Measurements from ENCODE around the gene LIX1L.
A peak's percentile ranks its signal among the peaks of the same experiment; 100 is the strongest.
"Not testable (repeated sequence)": the region's sequence is repeated elsewhere in the genome, so short reads cannot be mapped to it uniquely, and the experiment has no call there.

Gene LIX1L

GRCh38 chr1:145936247-145936646, 21.6 kb downstream of the LIX1L start:
- DNase-seq (ENCODE audit: low read depth, low spot score) = no peak

- DNase-seq (ENCODE audit: low read depth, low spot score) = no peak
Observed at GRCh38 chr1:145935708-145936107, 22.1 kb downstream of the LIX1L start.

- not testable (repeated sequence) for DNase-seq (ENCODE audit: low read depth, low spot score)
Observed at GRCh38 chr1:145932522-145933009, 25.3 kb downstream of the LIX1L start.

DNA sequence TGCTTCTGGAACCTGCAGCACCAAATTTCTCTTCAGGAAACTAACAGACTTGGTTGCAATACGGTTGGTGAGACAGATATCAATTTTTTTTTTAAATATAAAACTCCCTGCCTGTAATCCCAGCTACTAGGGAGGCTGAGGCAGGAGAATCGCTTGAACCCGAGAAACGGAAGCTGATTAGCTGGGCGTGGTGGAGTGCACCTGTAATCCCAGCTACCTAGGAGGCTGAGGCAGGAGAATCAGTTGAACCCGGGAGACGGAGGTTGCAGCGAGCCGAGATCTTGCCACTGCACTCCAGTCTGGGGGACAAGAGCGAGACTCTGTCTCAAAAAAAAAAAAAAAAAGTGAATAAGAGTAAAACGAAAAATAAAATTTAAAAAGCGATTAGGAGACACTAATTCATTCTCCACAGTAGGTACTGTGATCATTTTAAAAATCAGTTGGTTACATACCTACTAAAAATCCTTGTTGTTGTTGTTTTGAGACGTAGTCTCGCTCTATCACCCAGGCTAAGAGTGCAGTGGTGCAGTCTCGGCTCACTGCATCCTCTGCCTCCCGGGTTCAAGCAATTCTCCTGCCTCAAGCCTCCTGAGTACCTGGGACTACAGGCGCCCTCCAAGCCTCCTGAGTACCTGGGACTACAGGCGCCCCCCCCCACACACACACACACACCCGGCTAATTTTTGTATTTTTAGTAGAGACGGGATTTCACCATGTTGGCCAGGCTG, 29.7 kb downstream of the LIX1L start:
- DNase-seq (ENCODE audit: low read depth, low spot score) = no peak

- DNase-seq (ENCODE audit: low read depth, low spot score) = peak; percentile 98
Observed at GRCh38 chr1:145927063-145927886, 30.5 kb downstream of the LIX1L start, which contains the start of gene RBM8A. Gene RBM8A, minus strand, starts transcription at chr1:145927484. Its CDS starts 58 bp downstream, at chr1:145927426.

DNA sequence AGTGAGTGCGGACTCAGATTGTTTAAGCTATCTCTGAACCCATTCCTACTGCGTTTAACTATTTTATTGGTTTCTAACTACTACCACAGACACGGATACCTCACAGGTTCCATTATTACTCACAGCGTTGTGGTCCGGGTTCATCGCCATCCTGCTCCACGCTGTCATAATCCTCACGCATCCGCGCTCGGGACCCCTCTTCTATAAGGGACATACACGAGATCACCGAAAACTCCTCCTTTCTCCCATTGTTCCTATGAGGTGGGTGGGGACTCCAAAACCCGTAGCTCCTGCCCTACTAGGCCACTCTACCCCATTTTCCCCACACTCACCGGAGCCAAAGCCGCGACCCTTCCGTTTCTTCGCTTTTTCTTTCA, 31.1 kb downstream of the LIX1L start:
- DNase-seq (ENCODE audit: low read depth, low spot score) = no peak

- no peak for DNase-seq (ENCODE audit: low read depth, low spot score)
Observed at GRCh38 chr1:145922266-145922665, 35.6 kb downstream of the LIX1L start.

GRCh38 chr1:145920297-145920696, 37.5 kb downstream of the LIX1L start:
- not testable (repeated sequence) for DNase-seq (ENCODE audit: low read depth, low spot score)

DNA sequence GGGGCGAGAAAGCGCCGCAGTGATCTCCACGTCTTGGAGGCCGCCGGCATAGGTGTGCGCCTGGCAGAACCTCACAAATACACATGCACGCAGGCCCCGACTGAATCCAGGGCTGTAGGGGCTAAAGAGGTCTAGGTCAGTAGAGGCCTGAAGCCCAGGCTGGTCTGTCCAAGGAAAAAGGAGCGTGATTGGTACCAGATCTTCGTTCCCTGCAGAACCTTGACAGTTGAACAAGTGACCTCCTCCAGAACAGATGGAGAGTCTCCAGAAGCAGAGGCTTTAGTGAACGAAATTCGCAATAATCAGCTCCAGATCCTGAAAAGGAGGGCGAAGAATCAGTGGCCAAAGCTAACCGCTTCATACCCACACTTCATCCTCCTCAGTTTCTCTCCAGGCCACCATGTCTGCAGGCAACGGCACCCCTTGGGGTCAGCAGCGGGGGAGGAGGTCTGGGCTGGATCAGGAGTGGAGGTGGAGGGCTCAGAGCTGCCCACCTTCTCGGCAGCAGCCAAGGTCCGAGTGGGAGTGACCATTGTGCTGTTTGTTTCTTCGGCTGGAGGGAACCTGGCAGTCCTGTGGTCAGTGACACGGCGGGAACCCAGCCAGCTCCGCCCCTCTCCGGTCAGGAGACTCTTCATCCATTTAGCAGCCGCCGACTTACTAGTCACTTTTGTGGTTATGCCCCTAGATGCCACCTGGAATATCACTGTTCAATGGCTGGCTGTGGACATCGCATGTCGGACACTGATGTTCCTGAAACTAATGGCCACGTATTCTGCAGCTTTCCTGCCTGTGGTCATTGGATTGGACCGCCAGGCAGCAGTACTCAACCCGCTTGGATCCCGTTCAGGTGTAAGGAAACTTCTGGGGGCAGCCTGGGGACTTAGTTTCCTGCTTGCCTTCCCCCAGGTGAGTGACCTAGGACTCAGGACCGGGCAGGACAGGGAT, 38.6 kb downstream of the LIX1L start:
- peak; percentile 74 for DNase-seq (ENCODE audit: low read depth, low spot score)

GRCh38 chr1:145918144-145918991, 39.4 kb downstream of the LIX1L start, which contains the start of gene PEX11B:
Gene PEX11B, minus strand, starts transcription at chr1:145918717. Its CDS starts 29 bp downstream, at chr1:145918688.
- peak; percentile 95 for DNase-seq (ENCODE audit: low read depth, low spot score)

DNA sequence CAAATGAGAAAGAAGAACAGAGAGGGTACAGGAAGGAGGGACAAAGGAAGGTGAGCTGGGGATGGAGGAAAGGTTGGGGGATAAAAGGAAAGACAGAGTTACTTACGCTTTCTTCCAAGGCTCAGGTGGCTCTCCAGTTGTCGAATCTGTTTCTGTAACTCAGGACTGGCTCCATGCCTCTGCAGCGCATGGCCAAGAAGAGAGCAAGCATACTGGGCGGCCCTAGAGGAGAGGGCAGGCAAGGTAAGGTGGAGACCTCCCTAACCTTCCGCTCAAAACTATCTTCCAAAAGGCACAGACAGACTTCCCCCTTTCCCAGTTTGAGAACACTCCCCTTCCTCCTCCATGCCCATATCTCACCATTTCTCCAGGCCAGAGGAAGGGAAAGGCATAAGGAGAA, 40.2 kb downstream of the LIX1L start:
- no peak for DNase-seq (ENCODE audit: low read depth, low spot score)

- DNase-seq (ENCODE audit: low read depth, low spot score) = no peak
Observed at GRCh38 chr1:145916745-145917144, 41.1 kb downstream of the LIX1L start.

DNA sequence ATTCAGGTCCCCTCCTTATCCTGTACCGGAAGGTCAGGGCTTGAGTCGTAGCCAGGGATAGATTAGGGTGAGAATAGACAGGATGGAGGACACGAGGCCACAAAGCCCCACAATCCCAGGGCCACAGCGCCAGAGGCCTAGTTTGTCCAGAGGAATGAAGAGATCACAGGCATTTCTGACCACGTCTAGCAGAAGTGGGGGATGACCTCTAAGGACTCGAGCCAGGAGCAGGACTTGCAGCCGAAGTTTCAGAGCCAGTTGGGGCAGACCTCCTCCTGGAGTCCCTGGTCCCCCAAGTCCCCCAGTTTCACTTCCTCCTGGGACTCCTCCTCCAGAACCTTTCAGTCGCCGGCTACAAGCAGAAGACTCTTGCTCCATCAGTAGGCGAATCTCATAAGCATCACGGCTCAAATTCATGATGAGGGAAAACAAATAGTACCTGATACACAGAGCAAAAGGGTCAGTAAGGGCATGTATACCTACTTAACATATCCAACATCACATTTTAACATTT, 45.6 kb downstream of the LIX1L start:
- no peak for DNase-seq (ENCODE audit: low read depth, low spot score)

GRCh38 chr1:145908653-145909052, 49.2 kb downstream of the LIX1L start:
- DNase-seq (ENCODE audit: low read depth, low spot score) = peak; percentile 31

DNA sequence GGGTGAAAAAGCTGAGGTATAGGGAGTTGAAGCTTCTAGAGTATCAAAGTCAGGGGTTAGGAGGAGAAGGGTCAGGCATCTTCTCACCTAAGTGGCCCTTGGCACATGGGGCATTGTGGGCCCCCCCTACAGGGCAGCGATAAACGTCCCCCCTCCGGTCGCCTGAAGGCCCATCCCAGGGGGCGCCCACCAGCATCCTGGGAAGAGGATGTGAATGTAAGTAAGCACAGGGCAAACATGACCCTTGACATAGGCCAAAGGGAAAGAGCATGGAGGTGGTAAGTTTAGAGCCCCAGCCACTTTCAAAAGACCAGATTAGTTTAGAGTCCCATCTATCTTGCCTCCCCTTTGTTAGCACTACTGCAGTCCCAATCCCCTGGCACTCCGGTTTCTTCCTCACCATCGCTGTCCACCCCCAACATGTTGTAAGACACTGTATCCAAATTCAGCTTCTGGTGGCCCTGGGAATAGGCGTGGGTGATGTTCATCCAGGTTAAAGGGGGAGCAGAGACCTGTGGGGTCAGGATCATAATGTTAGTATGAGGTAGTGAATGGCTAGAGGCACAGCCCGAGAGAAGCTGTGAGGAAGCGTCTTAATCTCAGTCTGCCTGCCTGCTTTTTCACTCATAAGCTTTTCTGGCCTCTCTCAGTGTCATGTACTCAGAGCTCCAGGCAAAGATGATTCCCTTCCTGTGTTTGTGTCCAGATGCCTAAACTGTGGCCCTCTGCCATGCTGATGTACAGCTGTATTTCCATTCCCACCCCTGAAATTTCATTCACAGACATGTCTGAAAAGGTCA, 50.7 kb downstream of the LIX1L start:
- DNase-seq (ENCODE audit: low read depth, low spot score) = no peak

DNA sequence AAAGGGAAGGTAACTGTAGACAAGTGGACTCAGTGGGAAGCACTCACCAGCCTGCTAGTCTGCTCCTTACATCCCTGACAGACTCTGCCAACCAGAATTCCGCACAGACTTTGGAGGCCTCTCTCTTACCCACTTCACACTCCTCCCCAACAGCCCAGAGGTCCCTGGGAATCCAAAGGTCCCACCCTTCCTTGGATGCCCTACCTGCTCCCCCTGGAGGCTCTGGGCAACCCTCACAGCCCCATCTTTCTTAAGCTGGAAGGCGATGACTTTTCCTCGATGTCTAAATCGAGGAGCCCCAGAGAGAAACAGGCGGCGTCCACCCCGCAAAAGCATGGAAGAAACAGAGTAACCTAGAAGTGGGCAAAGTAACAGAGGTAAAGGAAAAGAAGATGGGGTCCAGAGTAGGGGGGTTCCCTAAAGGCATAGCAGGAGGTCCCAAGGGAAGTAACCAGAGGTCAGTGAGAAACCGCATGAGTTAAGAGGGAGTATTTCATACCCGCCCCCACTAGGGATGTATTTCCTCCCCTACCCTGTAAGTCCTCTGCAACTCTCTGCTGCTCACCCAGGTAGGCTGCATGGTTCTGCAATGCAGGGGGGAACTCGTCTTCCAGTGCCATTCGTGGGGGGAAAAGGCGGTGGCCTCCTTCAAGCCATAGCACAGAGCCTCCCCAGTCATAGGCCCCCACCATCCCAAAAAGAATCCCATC, 56.4 kb downstream of the LIX1L start:
- no peak for DNase-seq (ENCODE audit: low read depth, low spot score)

DNA sequence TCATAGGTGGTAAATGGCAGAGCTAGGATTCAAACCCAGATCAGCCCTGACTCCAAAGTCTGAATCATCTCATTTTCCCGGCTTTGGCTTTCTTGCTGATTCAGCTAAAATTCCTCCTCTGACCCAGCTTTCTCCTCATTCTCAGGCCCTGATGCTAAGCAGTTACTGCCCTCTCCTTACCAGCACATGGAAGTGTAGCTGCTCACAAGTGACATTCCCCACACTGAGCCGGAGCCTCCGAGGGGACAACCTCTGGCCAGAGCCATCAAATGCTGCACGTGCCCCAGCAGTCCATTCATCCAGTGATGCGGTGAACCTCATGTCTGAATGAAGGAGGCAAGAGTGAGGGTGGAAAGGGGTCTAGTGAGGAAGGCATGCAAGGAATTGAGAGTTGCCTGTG, 59.1 kb downstream of the LIX1L start:
- DNase-seq (ENCODE audit: low read depth, low spot score) = no peak

GRCh38 chr1:145897969-145898368, 59.8 kb downstream of the LIX1L start:
- no peak for DNase-seq (ENCODE audit: low read depth, low spot score)

GRCh38 chr1:145895471-145895870, 62.3 kb downstream of the LIX1L start:
- no peak for DNase-seq (ENCODE audit: low read depth, low spot score)
